Right lobe of liver (tissue), 6 donors: ENCODE measurements around the gene CAMK2D. TPM values are rescaled to one million over a fixed set of nuclear protein-coding genes. Genes with fewer than 3 reads are reported as not detected.

ENCODE experiments used
- ATAC-seq, 4 donors: fragments of 200-7000 bp; cut with Tn5 transposase; one replicate each; pipeline ENCODE4 v1.9.1; 2020; ENCODE audit warnings: mild to moderate bottlenecking in 4 of 4, moderate library complexity in 4 of 4
- DNase-seq, 3 donors: peaks; one replicate each; pipeline ENCODE4 v3.0.0-alpha.2; 2020
- H3K27ac ChIP-seq, 3 donors: fragments of 200-600 bp; one replicate each; pipeline ENCODE4 v1.8.0; 2022
- H3K27me3 ChIP-seq, 2 donors: fragments of 200-600 bp; one replicate each; pipeline ENCODE4 v1.8.0; 2022
- H3K36me3 ChIP-seq, 4 donors: fragments of 200-600 bp; sonication (generic) in 1 of 4; one replicate each; pipeline versions ENCODE4 v1.5.1 to v1.8.0; 2017 to 2022; ENCODE audit warnings: control low read depth in 1 of 4
- H3K4me1 ChIP-seq, 4 donors: fragments of 200-600 bp; sonication (generic) in 1 of 4; one replicate each; pipeline versions ENCODE4 v1.5.1 to v1.8.0; 2017 to 2022; ENCODE audit warnings: control low read depth in 1 of 4
- H3K4me3 ChIP-seq, 3 donors: fragments of 200-600 bp; one replicate each; pipeline ENCODE4 v1.8.0; 2022
- H3K9me3 ChIP-seq, 4 donors: fragments of 200-600 bp; sonication (generic) in 1 of 4; one replicate each; pipeline versions ENCODE4 v1.5.1 to v1.8.0; 2017 to 2022; ENCODE audit warnings: control low read depth in 1 of 4
- CTCF ChIP-seq, 4 donors: fragments of 200-600 bp in 3 of 4; fragments of 450-650 bp in 1 of 4; IDR thresholded peaks; one replicate each; pipeline versions ENCODE4 v1.5.1 to v1.8.0; 2016 to 2022; ENCODE audit warnings: antibody characterized with exemption in 4 of 4, mild to moderate bottlenecking in 2 of 4
- POLR2A ChIP-seq: fragments of 450-650 bp; IDR thresholded peaks from one replicate; pipeline ENCODE4 v1.6.1; 2017; ENCODE audit warnings: antibody characterized with exemption, mild to moderate bottlenecking
- WGBS: methylation state at CpG from one replicate; pipeline ENCODE4 v1.1.6; 2018; ENCODE audit warnings: low coverage, low lambda C conversion rate; ENCODE audit not compliant: insufficient coverage; ENCODE audit errors: missing lambda C conversion rate; 5-methylcytosine and 5-hydroxymethylcytosine counted together
- intact Hi-C, 2 donors: fragments of 100-400 bp; cut with DNase I; formaldehyde crosslinking; loops; one replicate each; pipeline versions ENCODE4 v1.11.2 to v1.14.1; 2022
- total RNA-seq, 6 experiments: library from RNA; depleted of rRNA in 2 of 6; stranded (reverse); fragments of >200 nt in 2 of 6; fragmentation: NEBNext Ultra II Directional in 3 of 6; extraction: Animal tissue kit (Norgen Biotek cat#: 25700) in 3 of 6; gene quantifications; one replicate each; pipeline versions ENCODE4 v1.1.0 to v1.2.4, GENCODE V29; 2016 to 2023
- donor health status: DM: no; HTN: yes; CAD: no.
- donor health status: DM: no; HTN: no; CAD: no.
- donor health status: DM: no; HTN: no; CAD: no.
- donor health status: DM: no; HTN: yes; CAD: no.
- donor health status: DM: no; HTN: yes; CAD: no.

Gene CAMK2D
- total RNA-seq, 6 experiments from 2014 or later = 17.0 to 30.6 (median 22.6) TPM

- DNase-seq = no peak
- TF ChIP-seq POLR2A (no peak), CTCF (IDR thresholded peaks at IDR 0.05) (no peak)
- Histone ChIP-seq H3K9me3 (peaks cover 0 to 4% (median 0%) of the 10 kb centered on the region in 4 donors), H3K27ac (no peak overlapping the region), H3K36me3 (no peaks in the 10 kb centered on the region), H3K4me1 (peaks cover 0 to 9% (median 0%) of the 10 kb centered on the region in 4 donors), H3K27me3 (no peaks in the 10 kb centered on the region), H3K4me3 (no peak overlapping the region)
- 95% methylated on average over 2 of the region's 2 CpGs for WGBS
- no peak for ATAC-seq
- intact Hi-C loops = no loop called here
Observed at GRCh38 chr4:113476800-113477199, 284.7 kb downstream of the CAMK2D start.

GRCh38 chr4:113474017-113474416, 287.5 kb downstream of the CAMK2D start:
- peaks cover 0 to 4% (median 0%) of the 10 kb centered on the region in 4 donors for H3K9me3 ChIP-seq
- no peak for DNase-seq
- H3K4me1 ChIP-seq = peaks cover 0 to 18% (median 0%) of the 10 kb centered on the region in 4 donors
- intact Hi-C loops = no loop called here
- TF ChIP-seq CTCF (IDR thresholded peaks at IDR 0.05) (no peak), POLR2A (no peak)
- no peak for ATAC-seq
- no peaks in the 10 kb centered on the region for H3K27me3 ChIP-seq
- H3K36me3 ChIP-seq = no peaks in the 10 kb centered on the region
- no peak overlapping the region for H3K27ac ChIP-seq
- no peak overlapping the region for H3K4me3 ChIP-seq

- peak in 1 of 4 donors; percentile 53 for ATAC-seq
- intact Hi-C loops = no loop called here
- peaks cover 0 to 22% (median 0%) of the 10 kb centered on the region in 4 donors for H3K4me1 ChIP-seq
- H3K4me3 ChIP-seq = no peak overlapping the region
- DNase-seq = no peak
- no peaks in the 10 kb centered on the region for H3K27me3 ChIP-seq
- WGBS = 26% methylated on average over 1 of the region's 1 CpG
- peaks cover 0 to 4% (median 0%) of the 10 kb centered on the region in 4 donors for H3K9me3 ChIP-seq
- H3K36me3 ChIP-seq = no peaks in the 10 kb centered on the region
- no peak overlapping the region for H3K27ac ChIP-seq
- TF ChIP-seq POLR2A (no peak), CTCF (IDR thresholded peaks at IDR 0.05) (no peak)
Observed at GRCh38 chr4:113472864-113473263, 288.7 kb downstream of the CAMK2D start.

GRCh38 chr4:113471146-113471860, 290.2 kb downstream of the CAMK2D start:
- H3K36me3 ChIP-seq = no peaks in the 10 kb centered on the region
- TF ChIP-seq POLR2A (no peak), CTCF (IDR thresholded peaks at IDR 0.05) (no peak)
- no peak for ATAC-seq
- H3K27me3 ChIP-seq = no peaks in the 10 kb centered on the region
- no peak for DNase-seq
- intact Hi-C loops = no loop called here
- WGBS = 82% methylated on average over 4 of the region's 4 CpGs
- H3K9me3 ChIP-seq = no peaks in the 10 kb centered on the region
- H3K4me3 ChIP-seq = no peak overlapping the region
- peaks cover 0 to 28% (median 0%) of the 10 kb centered on the region in 4 donors for H3K4me1 ChIP-seq
- H3K27ac ChIP-seq = no peak overlapping the region
